GM23338 (cell line): Measurements from ENCODE around the gene FAM78A. TPM values are rescaled to one million over a fixed set of nuclear protein-coding genes. Genes with fewer than 3 reads are reported as not detected.
"Not testable (repeated sequence)": the region's sequence is repeated elsewhere in the genome, so short reads cannot be mapped to it uniquely, and the experiment has no call there.

ENCODE experiments used
- ATAC-seq: fragments of 200-7000 bp; cut with Tn5 transposase; 3 replicates; pipeline ENCODE4 v1.9.1; 2020
- DNase-seq: peaks from one replicate; pipeline ENCODE4 v3.0.0-alpha.2; 2015; ENCODE audit warnings: low spot score
- H2AFZ ChIP-seq: fragments of 200-600 bp; sonication (generic); 2 replicates; pipeline ENCODE4 v1.8.0; 2016; ENCODE audit warnings: antibody characterized with exemption, mild to moderate bottlenecking, moderate library complexity
- H3F3A ChIP-seq: fragments of 200-600 bp; sonication (generic); replicated peaks from 2 replicates; pipeline ENCODE4 v1.8.0; 2017; ENCODE audit warnings: antibody characterized with exemption, mixed run types, low read depth
- H3K27ac ChIP-seq: fragments of 200-600 bp; sonication (generic); 2 replicates; pipeline ENCODE4 v1.6.1; 2016; ENCODE audit warnings: low read depth
- H3K27me3 ChIP-seq: fragments of 200-600 bp; sonication (generic); 2 replicates; pipeline ENCODE4 v1.8.0; 2016; ENCODE audit warnings: mild to moderate bottlenecking, mixed run types, moderate library complexity; ENCODE audit not compliant: insufficient read depth
- H3K36me3 ChIP-seq: fragments of 200-600 bp; sonication (generic); 2 replicates; pipeline ENCODE4 v1.8.0; 2016; ENCODE audit warnings: mild to moderate bottlenecking; ENCODE audit not compliant: insufficient read depth
- H3K4me1 ChIP-seq: fragments of 200-600 bp; sonication (generic); 2 replicates; pipeline ENCODE4 v1.8.0; 2016; ENCODE audit warnings: mild to moderate bottlenecking, moderate library complexity; ENCODE audit not compliant: insufficient read depth
- H3K4me2 ChIP-seq: fragments of 200-600 bp; sonication (generic); 2 replicates; pipeline ENCODE4 v1.7.1; 2017; ENCODE audit warnings: mixed run types
- H3K4me3 ChIP-seq: fragments of 200-600 bp; sonication (generic); 2 replicates; pipeline ENCODE4 v1.6.1; 2016; ENCODE audit warnings: mixed run types
- H3K79me2 ChIP-seq: fragments of 200-600 bp; sonication (generic); replicated peaks from 2 replicates; pipeline ENCODE4 v1.8.0; 2017; ENCODE audit warnings: mild to moderate bottlenecking; ENCODE audit not compliant: insufficient read depth
- H3K9me2 ChIP-seq: fragments of 200-600 bp; sonication (generic); 2 replicates; pipeline ENCODE4 v1.8.0; 2017; ENCODE audit not compliant: insufficient read depth
- H4K20me1 ChIP-seq: fragments of 200-600 bp; sonication (generic); replicated peaks from 2 replicates; pipeline ENCODE4 v1.8.0; 2017; ENCODE audit warnings: mild to moderate bottlenecking; ENCODE audit not compliant: insufficient read depth
- H3K27ac Mint-ChIP-seq: 2 replicates; pipeline ENCODE4 v1.8.0; 2020; ENCODE audit warnings: inconsistent platforms, mild to moderate bottlenecking, moderate library complexity, mixed read lengths
- H3K27me3 Mint-ChIP-seq: 3 replicates; pipeline ENCODE4 v1.8.0; 2022; ENCODE audit warnings: low read depth, mild to moderate bottlenecking, moderate library complexity, mixed read lengths, inconsistent platforms; ENCODE audit not compliant: insufficient read depth, poor library complexity
- H3K36me3 Mint-ChIP-seq: 3 replicates; pipeline ENCODE4 v1.8.0; 2021; ENCODE audit warnings: low read depth, mild to moderate bottlenecking, inconsistent platforms, moderate library complexity, mixed read lengths
- H3K4me1 Mint-ChIP-seq: 3 replicates; pipeline ENCODE4 v1.8.0; 2020; ENCODE audit warnings: mild to moderate bottlenecking, inconsistent platforms, mixed read lengths
- H3K4me3 Mint-ChIP-seq: 3 replicates; pipeline ENCODE4 v1.8.0; 2021; ENCODE audit warnings: moderate library complexity, mild to moderate bottlenecking, inconsistent platforms, mixed read lengths
- H3K9me3 Mint-ChIP-seq: 3 replicates; pipeline ENCODE4 v1.8.0; 2020; ENCODE audit warnings: moderate library complexity, mild to moderate bottlenecking, inconsistent platforms, mixed read lengths
- CREB1 ChIP-seq: fragments of 250-450 bp; sonication (Bioruptor Pico); IDR thresholded peaks from 2 replicates; pipeline ENCODE4 v1.5.0; 2020; ENCODE audit warnings: low read depth, mild to moderate bottlenecking, moderate library complexity
- EZH2 ChIP-seq: fragments of 200-600 bp; sonication (generic); IDR thresholded peaks from one replicate; pipeline ENCODE4 v1.8.0; 2017; ENCODE audit warnings: antibody characterized with exemption, mild to moderate bottlenecking, low read depth; ENCODE audit not compliant: unreplicated experiment
- EZH2phosphoT487 ChIP-seq: fragments of 200-600 bp; sonication (generic); IDR thresholded peaks from one replicate; pipeline ENCODE4 v1.8.1; 2018; ENCODE audit warnings: antibody characterized with exemption; ENCODE audit not compliant: unreplicated experiment
- JUNB ChIP-seq: IDR thresholded peaks from one replicate; pipeline ENCODE4 v1.6.1; 2016; ENCODE audit warnings: antibody characterized with exemption; ENCODE audit not compliant: unreplicated experiment
- NANOG ChIP-seq: IDR thresholded peaks from 2 replicates; pipeline ENCODE4 v1.6.1; 2016; ENCODE audit warnings: antibody characterized with exemption, borderline replicate concordance
- POLR2AphosphoS5 ChIP-seq: IDR thresholded peaks from 2 replicates; pipeline ENCODE4 v1.6.1; 2016; ENCODE audit warnings: antibody characterized with exemption, low read depth
- STAT1 ChIP-seq: IDR thresholded peaks from one replicate; pipeline ENCODE4 v1.6.1; 2016; ENCODE audit warnings: antibody characterized with exemption; ENCODE audit not compliant: unreplicated experiment
- ZNF114 ChIP-seq: fragments of 250-450 bp; sonication (Bioruptor Pico); IDR thresholded peaks from 2 replicates; pipeline ENCODE4 v1.5.0; 2020; ENCODE audit warnings: mild to moderate bottlenecking, moderate library complexity
- polyA plus RNA-seq: library from polyadenylated mRNA; unstranded; fragments of >200 nt; fragmentation: Nextera tagmentation; extraction: Ambion mirVana; gene quantifications from 2 replicates; pipeline ENCODE4 v1.2.1, GENCODE V29; 2016
- total RNA-seq: library from RNA; depleted of rRNA; stranded (reverse); fragments of >200 nt; shearing (Covaris generic); gene quantifications from 2 replicates; pipeline ENCODE4 v1.2.3, GENCODE V29; 2014
- TF ChIP-seq, protein P1 (sequence below): IDR thresholded peaks from 2 replicates; pipeline ENCODE4 v1.6.1; 2016; ENCODE audit warnings: antibody characterized with exemption
- TF ChIP-seq, protein P2 (sequence below): fragments of 250-450 bp; sonication (Bioruptor Pico); IDR thresholded peaks from 2 replicates; pipeline ENCODE4 v1.5.0; 2020; ENCODE audit warnings: mild to moderate bottlenecking, moderate library complexity
- TF ChIP-seq, protein P3 (sequence below): IDR thresholded peaks from one replicate; pipeline ENCODE4 v1.6.1; 2018; ENCODE audit warnings: antibody characterized with exemption; ENCODE audit not compliant: unreplicated experiment

FAM78A gene
- total and polyA plus RNA-seq, 2 experiments from 2014 or later: 0.57 to 2.1 TPM

DNA sequence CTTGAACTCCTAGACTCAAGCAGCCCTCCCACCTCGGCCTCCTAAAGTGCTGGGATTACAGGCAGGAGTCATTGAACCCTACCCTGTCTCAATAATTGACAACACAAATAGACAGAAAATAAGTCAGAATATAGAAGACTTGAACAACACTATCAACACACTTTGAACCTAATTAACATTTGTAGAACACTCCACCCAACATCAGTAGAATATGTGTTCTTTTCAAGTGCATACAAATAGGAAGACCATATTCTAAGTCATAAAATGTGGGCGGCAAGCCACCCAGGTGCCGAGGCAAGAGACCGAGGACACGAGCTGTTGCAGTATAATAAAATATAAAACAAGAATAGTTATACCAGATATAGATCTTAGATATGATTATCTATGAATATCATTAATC, 32.0 kb downstream of the FAM78A start:
- not testable (repeated sequence) for H3K36me3 ChIP-seq, H2AFZ ChIP-seq, H3K79me2 ChIP-seq, H3F3A ChIP-seq, H3K27ac Mint-ChIP-seq, H3K4me1 Mint-ChIP-seq, H3K4me1 ChIP-seq, H4K20me1 ChIP-seq, H3K36me3 Mint-ChIP-seq, ATAC-seq, H3K4me3 Mint-ChIP-seq, DNase-seq, H3K27me3 Mint-ChIP-seq, H3K4me3 ChIP-seq, H3K27ac ChIP-seq, H3K9me2 ChIP-seq, H3K4me2 ChIP-seq, H3K27me3 ChIP-seq
- H3K9me3 Mint-ChIP-seq: peaks cover 19% of the 10 kb centered on the region

DNA sequence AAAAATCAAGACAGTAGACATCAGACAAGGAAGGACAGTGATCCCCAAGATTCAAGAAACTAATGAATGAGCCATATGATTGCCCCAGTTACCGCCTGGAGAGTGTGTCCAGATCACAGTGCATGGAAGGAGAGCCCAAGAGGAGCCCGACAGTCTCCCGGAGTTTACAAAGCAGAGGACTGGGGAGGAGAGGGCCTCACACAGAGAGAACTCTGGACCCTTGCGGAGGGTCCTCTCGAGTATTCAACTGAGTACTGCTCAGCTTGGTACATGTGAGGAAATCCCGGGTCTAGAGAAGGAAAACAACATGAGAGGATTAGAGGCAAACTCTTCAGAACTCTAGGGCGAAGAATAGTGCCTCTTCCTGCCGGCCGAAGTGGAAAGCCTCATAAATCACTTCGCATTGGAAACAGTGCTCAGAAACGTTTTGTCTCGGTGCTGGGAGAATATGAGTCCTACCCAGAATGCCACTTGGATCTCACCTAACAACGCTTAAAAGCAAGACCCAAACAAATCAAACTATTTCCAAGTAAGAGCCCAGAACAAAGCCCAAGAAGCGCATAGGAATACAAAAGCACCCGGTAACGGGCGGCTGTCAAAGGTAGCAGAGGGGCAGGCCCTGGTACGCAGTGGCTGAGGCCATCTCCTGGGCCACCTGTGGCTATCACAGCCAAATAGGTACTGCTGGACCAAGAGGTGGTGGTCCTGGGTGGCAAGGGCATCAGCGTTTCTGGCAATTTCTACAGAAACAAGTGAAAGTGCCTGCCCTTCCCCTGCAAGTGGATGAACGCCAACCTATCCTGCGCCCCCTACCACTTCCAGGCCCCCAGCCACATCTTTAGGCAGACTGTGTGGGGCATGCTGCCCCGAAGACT, 36.0 kb downstream of the FAM78A start:
- H3K79me2 ChIP-seq: no peaks in the 10 kb centered on the region
- H3K4me2 ChIP-seq: no peak overlapping the region
- H3K27me3 ChIP-seq: no peaks in the 10 kb centered on the region
- H3F3A ChIP-seq: no peaks in the 10 kb centered on the region; the same call in 1 of the 2 replicates
- no peak for DNase-seq
- no peaks in the 10 kb centered on the region for H3K9me2 ChIP-seq
- no peaks in the 10 kb centered on the region for H4K20me1 ChIP-seq
- no peak overlapping the region; the same call in 1 of the 2 replicates for H3K27ac Mint-ChIP-seq
- ATAC-seq: no peak
- H3K27ac ChIP-seq: no peak overlapping the region
- peaks cover 17% of the 10 kb centered on the region for H3K9me3 Mint-ChIP-seq
- peaks cover 26% of the 10 kb centered on the region for H3K4me1 Mint-ChIP-seq
- H3K4me3 Mint-ChIP-seq: no peak overlapping the region
- no peaks in the 10 kb centered on the region for H3K36me3 ChIP-seq
- H3K4me3 ChIP-seq: no peak overlapping the region
- H2AFZ ChIP-seq: no peak overlapping the region
- peaks cover 9% of the 10 kb centered on the region for H3K27me3 Mint-ChIP-seq
- H3K4me1 ChIP-seq: peaks cover 19% of the 10 kb centered on the region
- peaks cover 4% of the 10 kb centered on the region for H3K36me3 Mint-ChIP-seq
- TF ChIP-seq EZH2 (no peak), CREB1 (CRISPR knock-in tag) (no peak), ZNF114 (CRISPR knock-in tag) (no peak), STAT1 (no peak), POLR2AphosphoS5 (no peak), EZH2phosphoT487 (no peak), NANOG (no peak), JUNB (no peak)
- TF ChIP-seq, protein P1, sequence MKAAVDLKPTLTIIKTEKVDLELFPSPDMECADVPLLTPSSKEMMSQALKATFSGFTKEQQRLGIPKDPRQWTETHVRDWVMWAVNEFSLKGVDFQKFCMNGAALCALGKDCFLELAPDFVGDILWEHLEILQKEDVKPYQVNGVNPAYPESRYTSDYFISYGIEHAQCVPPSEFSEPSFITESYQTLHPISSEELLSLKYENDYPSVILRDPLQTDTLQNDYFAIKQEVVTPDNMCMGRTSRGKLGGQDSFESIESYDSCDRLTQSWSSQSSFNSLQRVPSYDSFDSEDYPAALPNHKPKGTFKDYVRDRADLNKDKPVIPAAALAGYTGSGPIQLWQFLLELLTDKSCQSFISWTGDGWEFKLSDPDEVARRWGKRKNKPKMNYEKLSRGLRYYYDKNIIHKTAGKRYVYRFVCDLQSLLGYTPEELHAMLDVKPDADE: no peak
- TF ChIP-seq, protein P2, sequence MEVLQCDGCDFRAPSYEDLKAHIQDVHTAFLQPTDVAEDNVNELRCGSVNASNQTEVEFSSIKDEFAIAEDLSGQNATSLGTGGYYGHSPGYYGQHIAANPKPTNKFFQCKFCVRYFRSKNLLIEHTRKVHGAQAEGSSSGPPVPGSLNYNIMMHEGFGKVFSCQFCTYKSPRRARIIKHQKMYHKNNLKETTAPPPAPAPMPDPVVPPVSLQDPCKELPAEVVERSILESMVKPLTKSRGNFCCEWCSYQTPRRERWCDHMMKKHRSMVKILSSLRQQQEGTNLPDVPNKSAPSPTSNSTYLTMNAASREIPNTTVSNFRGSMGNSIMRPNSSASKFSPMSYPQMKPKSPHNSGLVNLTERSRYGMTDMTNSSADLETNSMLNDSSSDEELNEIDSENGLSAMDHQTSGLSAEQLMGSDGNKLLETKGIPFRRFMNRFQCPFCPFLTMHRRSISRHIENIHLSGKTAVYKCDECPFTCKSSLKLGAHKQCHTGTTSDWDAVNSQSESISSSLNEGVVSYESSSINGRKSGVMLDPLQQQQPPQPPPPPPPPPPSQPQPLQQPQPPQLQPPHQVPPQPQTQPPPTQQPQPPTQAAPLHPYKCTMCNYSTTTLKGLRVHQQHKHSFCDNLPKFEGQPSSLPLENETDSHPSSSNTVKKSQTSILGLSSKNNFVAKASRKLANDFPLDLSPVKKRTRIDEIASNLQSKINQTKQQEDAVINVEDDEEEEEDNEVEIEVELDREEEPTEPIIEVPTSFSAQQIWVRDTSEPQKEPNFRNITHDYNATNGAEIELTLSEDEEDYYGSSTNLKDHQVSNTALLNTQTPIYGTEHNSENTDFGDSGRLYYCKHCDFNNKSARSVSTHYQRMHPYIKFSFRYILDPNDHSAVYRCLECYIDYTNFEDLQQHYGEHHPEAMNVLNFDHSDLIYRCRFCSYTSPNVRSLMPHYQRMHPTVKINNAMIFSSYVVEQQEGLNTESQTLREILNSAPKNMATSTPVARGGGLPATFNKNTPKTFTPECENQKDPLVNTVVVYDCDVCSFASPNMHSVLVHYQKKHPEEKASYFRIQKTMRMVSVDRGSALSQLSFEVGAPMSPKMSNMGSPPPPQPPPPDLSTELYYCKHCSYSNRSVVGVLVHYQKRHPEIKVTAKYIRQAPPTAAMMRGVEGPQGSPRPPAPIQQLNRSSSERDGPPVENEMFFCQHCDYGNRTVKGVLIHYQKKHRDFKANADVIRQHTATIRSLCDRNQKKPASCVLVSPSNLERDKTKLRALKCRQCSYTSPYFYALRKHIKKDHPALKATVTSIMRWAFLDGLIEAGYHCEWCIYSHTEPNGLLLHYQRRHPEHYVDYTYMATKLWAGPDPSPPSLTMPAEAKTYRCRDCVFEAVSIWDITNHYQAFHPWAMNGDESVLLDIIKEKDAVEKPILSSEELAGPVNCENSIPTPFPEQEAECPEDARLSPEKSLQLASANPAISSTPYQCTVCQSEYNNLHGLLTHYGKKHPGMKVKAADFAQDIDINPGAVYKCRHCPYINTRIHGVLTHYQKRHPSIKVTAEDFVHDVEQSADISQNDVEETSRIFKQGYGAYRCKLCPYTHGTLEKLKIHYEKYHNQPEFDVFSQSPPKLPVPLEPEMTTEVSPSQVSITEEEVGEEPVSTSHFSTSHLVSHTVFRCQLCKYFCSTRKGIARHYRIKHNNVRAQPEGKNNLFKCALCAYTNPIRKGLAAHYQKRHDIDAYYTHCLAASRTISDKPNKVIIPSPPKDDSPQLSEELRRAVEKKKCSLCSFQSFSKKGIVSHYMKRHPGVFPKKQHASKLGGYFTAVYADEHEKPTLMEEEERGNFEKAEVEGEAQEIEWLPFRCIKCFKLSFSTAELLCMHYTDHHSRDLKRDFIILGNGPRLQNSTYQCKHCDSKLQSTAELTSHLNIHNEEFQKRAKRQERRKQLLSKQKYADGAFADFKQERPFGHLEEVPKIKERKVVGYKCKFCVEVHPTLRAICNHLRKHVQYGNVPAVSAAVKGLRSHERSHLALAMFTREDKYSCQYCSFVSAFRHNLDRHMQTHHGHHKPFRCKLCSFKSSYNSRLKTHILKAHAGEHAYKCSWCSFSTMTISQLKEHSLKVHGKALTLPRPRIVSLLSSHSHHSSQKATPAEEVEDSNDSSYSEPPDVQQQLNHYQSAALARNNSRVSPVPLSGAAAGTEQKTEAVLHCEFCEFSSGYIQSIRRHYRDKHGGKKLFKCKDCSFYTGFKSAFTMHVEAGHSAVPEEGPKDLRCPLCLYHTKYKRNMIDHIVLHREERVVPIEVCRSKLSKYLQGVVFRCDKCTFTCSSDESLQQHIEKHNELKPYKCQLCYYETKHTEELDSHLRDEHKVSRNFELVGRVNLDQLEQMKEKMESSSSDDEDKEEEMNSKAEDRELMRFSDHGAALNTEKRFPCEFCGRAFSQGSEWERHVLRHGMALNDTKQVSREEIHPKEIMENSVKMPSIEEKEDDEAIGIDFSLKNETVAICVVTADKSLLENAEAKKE (CRISPR knock-in tag): no peak
- TF ChIP-seq, protein P3, sequence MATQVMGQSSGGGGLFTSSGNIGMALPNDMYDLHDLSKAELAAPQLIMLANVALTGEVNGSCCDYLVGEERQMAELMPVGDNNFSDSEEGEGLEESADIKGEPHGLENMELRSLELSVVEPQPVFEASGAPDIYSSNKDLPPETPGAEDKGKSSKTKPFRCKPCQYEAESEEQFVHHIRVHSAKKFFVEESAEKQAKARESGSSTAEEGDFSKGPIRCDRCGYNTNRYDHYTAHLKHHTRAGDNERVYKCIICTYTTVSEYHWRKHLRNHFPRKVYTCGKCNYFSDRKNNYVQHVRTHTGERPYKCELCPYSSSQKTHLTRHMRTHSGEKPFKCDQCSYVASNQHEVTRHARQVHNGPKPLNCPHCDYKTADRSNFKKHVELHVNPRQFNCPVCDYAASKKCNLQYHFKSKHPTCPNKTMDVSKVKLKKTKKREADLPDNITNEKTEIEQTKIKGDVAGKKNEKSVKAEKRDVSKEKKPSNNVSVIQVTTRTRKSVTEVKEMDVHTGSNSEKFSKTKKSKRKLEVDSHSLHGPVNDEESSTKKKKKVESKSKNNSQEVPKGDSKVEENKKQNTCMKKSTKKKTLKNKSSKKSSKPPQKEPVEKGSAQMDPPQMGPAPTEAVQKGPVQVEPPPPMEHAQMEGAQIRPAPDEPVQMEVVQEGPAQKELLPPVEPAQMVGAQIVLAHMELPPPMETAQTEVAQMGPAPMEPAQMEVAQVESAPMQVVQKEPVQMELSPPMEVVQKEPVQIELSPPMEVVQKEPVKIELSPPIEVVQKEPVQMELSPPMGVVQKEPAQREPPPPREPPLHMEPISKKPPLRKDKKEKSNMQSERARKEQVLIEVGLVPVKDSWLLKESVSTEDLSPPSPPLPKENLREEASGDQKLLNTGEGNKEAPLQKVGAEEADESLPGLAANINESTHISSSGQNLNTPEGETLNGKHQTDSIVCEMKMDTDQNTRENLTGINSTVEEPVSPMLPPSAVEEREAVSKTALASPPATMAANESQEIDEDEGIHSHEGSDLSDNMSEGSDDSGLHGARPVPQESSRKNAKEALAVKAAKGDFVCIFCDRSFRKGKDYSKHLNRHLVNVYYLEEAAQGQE: no peak
